GM19467 (cell line): ENCODE data around the gene OSM.
"Not testable (repeated sequence)": the region's sequence is repeated elsewhere in the genome, so short reads cannot be mapped to it uniquely, and the experiment has no call there.

Source experiments
- ATAC-seq: cut with Tn5 transposase; IDR thresholded peaks from one replicate; pipeline ENCODE4 v1.9.1; 2021; ENCODE audit warnings: mild to moderate bottlenecking, moderate library complexity; ENCODE audit not compliant: unreplicated experiment

OSM gene

GRCh38 chr22:30230330-30230729 lies 36.3 kb downstream of the OSM start:
- ATAC-seq: no peak

- ATAC-seq: no peak
These were observed 37.9 kb downstream of the OSM start for GRCh38 chr22:30228509-30229359.

- no peak for ATAC-seq
These were observed 39.0 kb downstream of the OSM start for GRCh38 chr22:30227438-30228228.

GRCh38 chr22:30226192-30226832 lies 40.3 kb downstream of the OSM start:
- no peak for ATAC-seq

- no peak for ATAC-seq
These were observed 41.3 kb downstream of the OSM start for GRCh38 chr22:30225220-30225927.

GRCh38 chr22:30224161-30224857 lies 42.3 kb downstream of the OSM start:
- ATAC-seq: no peak

GRCh38 chr22:30223303-30223702 lies 43.3 kb downstream of the OSM start:
- no peak for ATAC-seq

DNA sequence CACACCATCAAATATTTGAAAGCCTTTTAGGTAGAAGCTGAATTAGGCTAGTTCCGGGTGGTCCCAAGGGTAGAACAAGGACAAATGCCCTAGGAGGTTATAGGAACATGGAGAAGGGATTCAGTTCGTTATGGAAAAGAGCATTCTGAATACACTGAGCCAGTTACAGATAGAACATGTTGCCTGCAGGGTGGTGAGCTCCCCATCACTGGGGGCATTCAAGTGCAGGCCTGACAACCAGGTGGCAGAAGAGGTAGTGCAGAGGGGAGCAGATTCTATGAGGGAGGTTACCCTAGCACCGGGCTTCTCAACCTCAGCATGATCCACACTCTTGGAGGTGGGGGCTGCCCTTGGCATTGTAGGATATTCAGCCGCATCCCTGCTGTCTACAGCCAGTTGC lies 44.3 kb downstream of the OSM start:
- no peak for ATAC-seq

GRCh38 chr22:30221121-30221992 lies 45.3 kb downstream of the OSM start:
- ATAC-seq: no peak

DNA sequence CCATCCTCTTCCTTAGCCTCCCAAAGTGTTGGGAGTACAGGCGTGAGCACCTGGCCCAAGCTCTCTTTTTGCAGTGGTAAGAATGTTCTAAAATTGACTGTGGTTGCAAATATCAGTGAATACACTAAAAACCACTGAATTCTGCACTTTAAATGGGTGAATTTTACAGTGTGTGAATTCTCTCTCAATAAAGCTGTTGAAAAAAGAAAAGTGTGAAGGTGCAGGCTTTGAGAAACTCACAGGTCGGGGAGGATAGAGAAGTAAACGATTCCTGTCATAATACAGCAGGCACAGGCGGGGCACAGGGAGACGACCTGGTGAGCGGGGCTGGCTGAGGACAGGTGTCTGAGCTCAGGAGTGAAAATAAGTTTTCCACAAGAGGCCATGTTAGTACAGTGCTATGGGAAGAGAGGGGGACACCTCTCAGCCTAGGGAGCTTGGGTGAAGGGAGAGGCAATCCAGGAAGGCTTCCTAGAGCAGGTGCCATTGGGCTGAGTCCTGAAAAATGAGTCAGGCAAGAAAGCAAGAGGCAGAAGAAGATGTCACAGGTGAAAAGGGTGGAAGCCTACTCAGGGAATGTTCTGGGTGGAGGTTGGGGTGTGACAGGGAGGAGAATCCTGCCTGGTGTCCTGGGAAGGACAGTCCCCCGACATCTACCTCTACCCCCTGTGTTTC lies 46.2 kb downstream of the OSM start:
- no peak for ATAC-seq

GRCh38 chr22:30219668-30220278 lies 46.9 kb downstream of the OSM start:
- ATAC-seq: no peak

DNA sequence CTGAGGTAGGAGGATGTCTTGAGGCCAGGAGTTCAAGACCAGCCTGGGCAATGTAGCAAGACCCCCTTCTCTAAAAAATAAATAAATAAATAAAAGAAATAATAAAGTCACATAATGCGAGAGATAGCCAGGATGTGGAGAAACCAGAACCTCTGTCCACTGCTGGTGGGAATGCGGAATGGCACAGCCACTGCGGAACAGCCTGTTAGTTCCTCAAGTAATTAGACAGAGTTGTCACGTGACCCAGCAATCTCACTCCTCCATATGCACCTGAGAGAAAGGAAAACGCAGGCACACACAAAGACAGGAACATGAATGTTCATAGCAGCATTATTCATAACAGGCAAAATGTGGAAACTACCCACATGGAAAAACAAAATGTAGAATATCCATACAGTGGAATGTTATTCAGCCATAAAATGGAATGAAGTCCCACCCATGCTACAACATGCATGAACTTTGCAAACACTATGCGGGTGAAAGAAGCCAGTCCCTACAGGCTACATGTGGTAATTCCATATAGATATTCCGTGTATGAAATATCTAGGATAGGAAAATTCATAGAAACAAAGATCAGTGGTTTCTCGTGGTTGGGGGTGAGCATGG lies 47.5 kb downstream of the OSM start:
- no peak for ATAC-seq

DNA sequence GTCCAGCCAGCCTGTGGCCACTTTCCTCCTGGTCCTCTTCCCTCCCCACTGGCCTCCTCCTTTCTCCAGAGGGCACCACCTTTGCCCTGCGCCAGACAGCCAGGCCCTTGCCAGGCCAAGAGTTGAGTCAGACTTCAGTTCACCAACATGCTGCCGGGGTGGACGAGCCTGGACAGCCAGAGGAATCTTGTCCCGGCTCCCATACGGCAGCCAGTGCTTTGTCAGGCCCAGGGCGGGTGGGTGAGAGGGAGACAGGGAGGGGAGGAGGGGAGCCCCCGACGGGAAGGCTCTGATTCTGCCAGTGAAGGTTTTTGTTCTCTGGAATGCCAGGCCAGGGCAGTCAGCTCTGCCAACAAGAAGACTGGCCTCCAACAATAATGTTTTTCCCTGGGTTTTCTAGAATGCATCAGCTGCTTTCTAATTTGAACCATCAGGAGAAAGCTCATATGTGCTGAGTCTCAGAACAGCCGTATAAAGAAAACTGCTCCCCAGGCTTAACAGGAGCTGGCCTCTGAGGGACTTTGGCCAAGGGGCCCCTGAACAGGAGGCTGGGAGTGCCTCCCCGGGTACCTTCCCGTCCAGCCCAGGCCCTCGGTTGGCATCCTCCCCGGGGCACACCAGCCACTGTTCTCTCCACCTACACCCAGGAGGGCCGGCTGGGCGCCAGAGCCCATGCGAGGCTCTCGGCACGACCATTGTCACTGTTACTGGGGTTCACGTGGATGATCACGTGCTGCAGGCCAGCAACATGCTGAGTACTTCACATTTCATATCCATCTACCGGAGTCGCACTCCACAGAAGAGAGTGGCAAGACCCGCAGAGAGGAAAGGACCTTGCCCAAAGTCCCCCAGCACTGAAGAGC lies 48.7 kb downstream of the OSM start:
- no peak for ATAC-seq

DNA sequence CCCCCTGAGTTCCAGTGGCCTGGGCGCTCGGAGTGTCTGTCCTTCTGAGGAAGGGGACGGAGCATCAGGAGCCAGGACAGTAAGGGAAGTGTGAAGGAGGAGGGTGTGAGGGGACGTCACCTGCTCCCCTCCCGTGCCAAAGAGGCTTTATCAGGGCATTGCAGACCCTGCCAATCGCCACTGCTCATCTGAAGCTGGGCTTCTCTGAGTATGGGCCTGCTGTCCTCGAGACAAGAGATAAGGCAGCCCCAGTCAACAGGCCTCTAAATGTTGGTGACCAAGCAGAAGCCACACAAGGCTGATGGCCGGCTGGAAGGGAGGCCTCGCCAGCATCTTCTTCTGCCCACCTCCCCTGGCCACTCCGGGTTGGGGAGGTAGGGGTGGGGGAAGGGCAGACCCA lies 49.9 kb downstream of the OSM start:
- ATAC-seq: no peak

GRCh38 chr22:30216272-30216671 lies 50.4 kb downstream of the OSM start:
- not testable (repeated sequence) for ATAC-seq

DNA sequence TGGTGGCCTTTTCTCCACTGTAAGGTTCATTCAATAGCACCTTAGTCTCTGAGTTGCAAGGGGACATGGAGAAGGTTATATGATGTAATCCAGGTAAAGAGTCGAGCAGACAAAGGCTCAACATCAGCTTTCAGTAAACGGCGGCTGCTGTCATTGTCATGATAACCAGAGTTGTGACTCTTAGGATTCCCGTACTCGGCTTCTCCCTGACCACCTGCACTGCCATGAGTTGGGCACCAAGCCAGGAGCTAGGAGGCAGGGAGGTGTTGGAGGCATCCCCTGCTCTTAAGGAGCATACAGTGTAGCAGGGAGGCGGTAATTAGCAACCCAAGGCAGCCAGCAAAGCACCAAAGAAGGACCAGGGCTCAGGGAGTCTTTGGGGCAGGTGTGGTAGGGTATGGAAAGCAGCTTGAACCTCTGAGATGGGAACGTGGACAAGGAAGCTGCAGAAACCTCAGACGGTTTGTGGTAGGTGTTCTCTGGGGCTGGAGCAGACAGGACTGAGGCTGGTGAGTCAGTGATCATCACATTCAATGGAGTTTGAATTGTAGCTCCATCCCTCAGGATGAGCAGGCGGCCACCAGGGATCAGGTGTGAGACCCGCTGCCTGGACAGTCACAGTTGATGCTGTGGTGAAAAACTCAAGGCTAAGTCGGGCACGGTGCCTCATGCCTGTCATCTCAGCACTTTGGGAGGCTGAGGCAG lies 51.8 kb downstream of the OSM start:
- ATAC-seq: no peak
